Measurements from ENCODE around the gene SGO1.
A peak's percentile ranks its signal among the peaks of the same experiment; 100 is the strongest.

The SGO1 gene

GRCh38 chr3:20185679-20186599 lies at the start of gene SGO1:
SGO1 (minus strand) TSS chr3:20186206; CDS start chr3:20184027, 2,179 bp downstream.
- in situ Hi-C loops (cut with MboI; ENCODE audit: low pct_unique_long_range_greater_than_20kb, low sequenced_read_pairs, unreplicated experiment) = no loop called here
- DNase-seq (ENCODE audit: low spot score) = peak; percentile 91
- TF ChIP-seq, protein P1, sequence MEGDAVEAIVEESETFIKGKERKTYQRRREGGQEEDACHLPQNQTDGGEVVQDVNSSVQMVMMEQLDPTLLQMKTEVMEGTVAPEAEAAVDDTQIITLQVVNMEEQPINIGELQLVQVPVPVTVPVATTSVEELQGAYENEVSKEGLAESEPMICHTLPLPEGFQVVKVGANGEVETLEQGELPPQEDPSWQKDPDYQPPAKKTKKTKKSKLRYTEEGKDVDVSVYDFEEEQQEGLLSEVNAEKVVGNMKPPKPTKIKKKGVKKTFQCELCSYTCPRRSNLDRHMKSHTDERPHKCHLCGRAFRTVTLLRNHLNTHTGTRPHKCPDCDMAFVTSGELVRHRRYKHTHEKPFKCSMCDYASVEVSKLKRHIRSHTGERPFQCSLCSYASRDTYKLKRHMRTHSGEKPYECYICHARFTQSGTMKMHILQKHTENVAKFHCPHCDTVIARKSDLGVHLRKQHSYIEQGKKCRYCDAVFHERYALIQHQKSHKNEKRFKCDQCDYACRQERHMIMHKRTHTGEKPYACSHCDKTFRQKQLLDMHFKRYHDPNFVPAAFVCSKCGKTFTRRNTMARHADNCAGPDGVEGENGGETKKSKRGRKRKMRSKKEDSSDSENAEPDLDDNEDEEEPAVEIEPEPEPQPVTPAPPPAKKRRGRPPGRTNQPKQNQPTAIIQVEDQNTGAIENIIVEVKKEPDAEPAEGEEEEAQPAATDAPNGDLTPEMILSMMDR (IDR thresholded peaks at IDR 0.05; ENCODE audit: extremely low read depth, insufficient read depth, missing control alignments) = peak; percentile 24

DNA sequence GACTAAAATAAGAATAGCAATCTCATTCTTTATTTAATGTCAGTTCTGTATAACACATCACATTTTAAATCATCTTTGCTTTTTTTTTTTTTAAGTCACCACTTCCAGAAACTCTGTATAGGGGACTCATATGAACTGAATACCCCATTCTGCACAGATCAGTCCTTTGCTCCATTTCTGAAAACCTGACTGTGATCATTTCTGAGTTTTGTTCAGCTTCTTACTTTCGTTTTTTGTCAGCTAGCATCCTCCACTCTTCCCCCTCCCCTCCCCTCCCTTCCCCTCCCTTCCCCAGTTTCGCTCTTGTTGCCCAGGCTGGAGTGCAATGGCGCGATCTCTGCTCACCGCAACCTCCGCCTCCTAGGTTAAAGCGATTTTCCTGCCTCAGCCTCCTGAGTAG lies 49.8 kb upstream of the SGO1 start:
- in situ Hi-C loops (cut with MboI; ENCODE audit: low pct_unique_long_range_greater_than_20kb, low sequenced_read_pairs, unreplicated experiment) = no loop called here
- TF ChIP-seq, protein P1 (IDR thresholded peaks at IDR 0.05; ENCODE audit: extremely low read depth, insufficient read depth, missing control alignments) = no peak
- DNase-seq (ENCODE audit: low spot score) = no peak

DNA sequence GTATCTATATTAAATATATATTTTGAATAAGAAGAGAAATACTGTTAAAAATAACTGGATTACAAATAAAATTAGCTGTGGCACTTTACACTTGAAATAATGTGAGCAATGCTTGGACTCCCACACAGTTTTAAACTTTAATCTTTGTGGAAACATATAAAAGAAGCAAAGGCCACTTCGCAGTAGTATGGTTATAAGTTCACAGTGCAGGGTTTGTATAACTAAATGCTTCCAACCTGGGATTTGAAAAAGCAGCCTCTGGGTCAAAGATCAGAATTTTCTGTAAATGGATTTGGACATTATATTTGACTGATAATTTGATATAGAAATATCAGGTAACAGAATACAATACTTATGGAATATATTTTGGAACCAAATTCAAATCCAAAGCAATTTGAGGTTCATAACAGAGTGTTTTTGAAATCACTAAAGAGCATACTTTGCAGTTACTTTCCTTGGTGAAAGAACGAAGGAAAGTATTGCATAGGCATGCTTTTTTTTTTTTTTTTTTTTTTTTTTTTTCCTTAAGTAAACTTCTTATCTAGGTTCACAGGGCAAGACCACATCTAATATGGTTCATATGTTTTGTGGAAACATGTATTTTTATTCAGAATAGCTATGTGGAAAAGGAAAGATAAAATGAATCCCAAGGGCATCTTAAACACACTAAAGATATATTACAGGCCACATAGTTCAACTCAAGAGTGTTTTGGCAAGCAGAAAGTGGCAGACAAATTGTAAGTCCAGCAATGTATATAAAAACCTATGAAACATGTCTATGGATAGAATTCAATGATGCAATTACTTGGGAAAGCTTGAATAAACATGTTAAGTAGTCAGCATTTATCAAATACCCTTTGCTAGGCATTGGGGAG lies 47.1 kb upstream of the SGO1 start:
- no peak for DNase-seq (ENCODE audit: low spot score)
- in situ Hi-C loops (cut with MboI; ENCODE audit: low pct_unique_long_range_greater_than_20kb, low sequenced_read_pairs, unreplicated experiment) = no loop called here
- TF ChIP-seq, protein P1 (IDR thresholded peaks at IDR 0.05; ENCODE audit: extremely low read depth, insufficient read depth, missing control alignments) = no peak

- in situ Hi-C loops (cut with MboI; ENCODE audit: low pct_unique_long_range_greater_than_20kb, low sequenced_read_pairs, unreplicated experiment) = no loop called here
- TF ChIP-seq, protein P1 (IDR thresholded peaks at IDR 0.05; ENCODE audit: extremely low read depth, insufficient read depth, missing control alignments) = no peak
- no peak for DNase-seq (ENCODE audit: low spot score)
Observed at GRCh38 chr3:20230954-20231353, 44.9 kb upstream of the SGO1 start.

DNA sequence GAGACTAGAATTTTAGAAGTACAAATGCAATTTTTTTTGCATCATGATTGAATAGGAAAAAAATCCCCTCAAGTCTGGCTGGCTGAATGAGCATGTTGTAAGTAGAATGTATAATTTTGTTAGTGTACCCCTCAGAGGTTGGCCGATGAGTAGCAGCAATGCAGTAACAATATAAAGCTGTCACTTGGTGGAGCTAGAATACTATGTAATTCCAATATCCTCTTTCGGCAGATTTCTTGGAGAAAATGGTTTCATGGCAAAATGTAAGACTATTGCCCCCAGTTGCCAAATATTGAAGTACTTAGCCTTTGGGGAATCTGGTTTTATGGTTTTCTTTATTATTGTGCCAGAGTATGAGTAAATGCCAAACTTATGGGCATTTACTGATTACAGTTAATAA lies 39.8 kb upstream of the SGO1 start:
- DNase-seq (ENCODE audit: low spot score) = no peak
- in situ Hi-C loops (cut with MboI; ENCODE audit: low pct_unique_long_range_greater_than_20kb, low sequenced_read_pairs, unreplicated experiment) = no loop called here
- TF ChIP-seq, protein P1 (IDR thresholded peaks at IDR 0.05; ENCODE audit: extremely low read depth, insufficient read depth, missing control alignments) = peak; percentile 39

GRCh38 chr3:20222274-20222673 lies 36.3 kb upstream of the SGO1 start:
- TF ChIP-seq, protein P1 (IDR thresholded peaks at IDR 0.05; ENCODE audit: extremely low read depth, insufficient read depth, missing control alignments) = no peak
- in situ Hi-C loops (cut with MboI; ENCODE audit: low pct_unique_long_range_greater_than_20kb, low sequenced_read_pairs, unreplicated experiment) = no loop called here
- no peak for DNase-seq (ENCODE audit: low spot score)
